HEK293 (cell line): ENCODE results near the gene GJD4.

ENCODE experiments used
- BCL11A ChIP-seq: fragments of 450-650 bp; formaldehyde crosslinking; IDR thresholded peaks from 2 replicates; pipeline ENCODE4 v1.5.1; 2016; ENCODE audit warnings: low read depth, missing biosample characterization, missing genetic modification characterization
- MEIS1 ChIP-seq: sonication (generic); formaldehyde crosslinking; IDR thresholded peaks from 2 replicates; pipeline ENCODE4 v1.8.1; 2022; ENCODE audit warnings: missing genetic modification reagents, mild to moderate bottlenecking, borderline replicate concordance
- OSR2 ChIP-seq: fragments of 450-650 bp; formaldehyde crosslinking; IDR thresholded peaks from 2 replicates; pipeline ENCODE4 v1.5.1; 2016; ENCODE audit warnings: missing biosample characterization, missing genetic modification characterization
- OVOL3 ChIP-seq: fragments of 450-650 bp; formaldehyde crosslinking; IDR thresholded peaks from 2 replicates; pipeline ENCODE4 v1.5.1; 2016; ENCODE audit warnings: missing biosample characterization, missing genetic modification characterization
- PRDM2 ChIP-seq: fragments of 450-650 bp; formaldehyde crosslinking; IDR thresholded peaks from 2 replicates; pipeline ENCODE4 v1.5.1; 2016; ENCODE audit warnings: missing biosample characterization, missing genetic modification characterization, borderline replicate concordance
- REST ChIP-seq: fragments of 450-650 bp; formaldehyde crosslinking; IDR thresholded peaks from 2 replicates; pipeline ENCODE4 v1.5.1; 2016; ENCODE audit warnings: missing biosample characterization, missing genetic modification characterization
- WT1 ChIP-seq: fragments of 450-650 bp; formaldehyde crosslinking; IDR thresholded peaks from 2 replicates; pipeline ENCODE4 v1.5.1; 2016; ENCODE audit warnings: missing biosample characterization, missing genetic modification characterization
- ZBTB17 ChIP-seq: fragments of 450-650 bp; formaldehyde crosslinking; IDR thresholded peaks from 2 replicates; pipeline ENCODE4 v1.5.1; 2016; ENCODE audit warnings: missing biosample characterization, missing genetic modification characterization
- ZBTB6 ChIP-seq: fragments of 450-650 bp; formaldehyde crosslinking; IDR thresholded peaks from 2 replicates; pipeline ENCODE4 v1.5.1; 2017; ENCODE audit warnings: missing biosample characterization, missing genetic modification characterization
- ZEB2 ChIP-seq: fragments of 450-650 bp; formaldehyde crosslinking; IDR thresholded peaks from 2 replicates; pipeline ENCODE4 v1.5.1; 2016; ENCODE audit warnings: missing biosample characterization, missing genetic modification characterization
- ZFP37 ChIP-seq: fragments of 450-650 bp; formaldehyde crosslinking; IDR thresholded peaks from 2 replicates; pipeline ENCODE4 v1.5.1; 2016; ENCODE audit warnings: missing biosample characterization, missing genetic modification characterization
- ZNF10 ChIP-seq: fragments of 450-650 bp; formaldehyde crosslinking; IDR thresholded peaks from 2 replicates; pipeline ENCODE4 v1.5.1; 2017; ENCODE audit warnings: missing biosample characterization, missing genetic modification characterization
- ZNF112 ChIP-seq: fragments of 450-650 bp; formaldehyde crosslinking; IDR thresholded peaks from 2 replicates; pipeline ENCODE4 v1.5.0; 2017; ENCODE audit warnings: missing biosample characterization, missing genetic modification characterization
- ZNF133 ChIP-seq: fragments of 450-650 bp; formaldehyde crosslinking; IDR thresholded peaks from 2 replicates; pipeline ENCODE4 v1.5.1; 2016; ENCODE audit warnings: missing biosample characterization, missing genetic modification characterization
- ZNF311 ChIP-seq: fragments of 450-650 bp; formaldehyde crosslinking; IDR thresholded peaks from 2 replicates; pipeline ENCODE4 v1.5.1; 2017; ENCODE audit warnings: missing biosample characterization, missing genetic modification characterization, borderline replicate concordance
- ZNF404 ChIP-seq: fragments of 450-650 bp; formaldehyde crosslinking; IDR thresholded peaks from 2 replicates; pipeline ENCODE4 v1.5.1; 2017; ENCODE audit warnings: missing biosample characterization, missing genetic modification characterization
- ZNF514 ChIP-seq: fragments of 450-650 bp; formaldehyde crosslinking; IDR thresholded peaks from 2 replicates; pipeline ENCODE4 v1.5.1; 2016; ENCODE audit warnings: missing biosample characterization, missing genetic modification characterization
- ZNF555 ChIP-seq: fragments of 450-650 bp; formaldehyde crosslinking; conservative IDR thresholded peaks from 2 replicates; pipeline ENCODE4 v1.5.1; 2017; ENCODE audit warnings: missing biosample characterization, mild to moderate bottlenecking, missing genetic modification characterization, inconsistent platforms
- ZNF600 ChIP-seq: fragments of 450-650 bp; formaldehyde crosslinking; IDR thresholded peaks from 2 replicates; pipeline ENCODE4 v1.5.1; 2016; ENCODE audit warnings: missing biosample characterization, missing genetic modification characterization
- ZNF677 ChIP-seq: fragments of 450-650 bp; IDR thresholded peaks from 2 replicates; pipeline ENCODE4 v1.5.0; 2018; ENCODE audit warnings: missing biosample characterization, mild to moderate bottlenecking, missing genetic modification characterization, moderate library complexity
- ZSCAN16 ChIP-seq: fragments of 450-650 bp; formaldehyde crosslinking; IDR thresholded peaks from 2 replicates; pipeline ENCODE4 v1.5.1; 2016; ENCODE audit warnings: missing biosample characterization, missing genetic modification characterization
- ZSCAN5A ChIP-seq: fragments of 450-650 bp; formaldehyde crosslinking; IDR thresholded peaks from 2 replicates; pipeline ENCODE4 v1.5.1; 2016; ENCODE audit warnings: missing biosample characterization, missing genetic modification characterization
- ZXDB ChIP-seq: fragments of 450-650 bp; formaldehyde crosslinking; IDR thresholded peaks from 2 replicates; pipeline ENCODE4 v1.5.1; 2016; ENCODE audit warnings: missing biosample characterization, missing genetic modification characterization
- TF ChIP-seq, protein P1 (sequence below): fragments of 450-650 bp; formaldehyde crosslinking; IDR thresholded peaks from 2 replicates; pipeline ENCODE4 v1.5.1; 2016; ENCODE audit warnings: missing biosample characterization, missing genetic modification characterization

The GJD4 gene

GRCh38 chr10:35635576-35635975 lies 30.4 kb downstream of the GJD4 start (continued):
- TF ChIP-seq ZNF112 (tag by site-specific recombination) (no peak), MEIS1 (CRISPR knock-in tag) (no peak), REST (tag by site-specific recombination) (no peak), ZEB2 (tag by site-specific recombination) (0 out of 2 replicates have a peak, but pooled peaks have one; percentile 26), ZSCAN16 (tag by site-specific recombination) (no peak), WT1 (tag by site-specific recombination) (no peak), PRDM2 (tag by site-specific recombination) (no peak), ZSCAN5A (no peak), ZNF677 (tag by site-specific recombination) (no peak), ZNF555 (tag by site-specific recombination) (no peak), ZNF514 (tag by site-specific recombination) (no peak), ZBTB6 (tag by site-specific recombination) (no peak), ZBTB17 (tag by site-specific recombination) (peak; percentile 60), ZNF311 (tag by site-specific recombination) (no peak), OVOL3 (no peak), ZNF404 (tag by site-specific recombination) (no peak), BCL11A (tag by site-specific recombination) (no peak), OSR2 (tag by site-specific recombination) (peak; percentile 49), ZNF600 (peak; percentile 40; the same call in 1 of the 2 replicates), ZNF10 (no peak), ZNF133 (tag by site-specific recombination) (no peak), ZXDB (tag by site-specific recombination) (0 out of 2 replicates have a peak, but pooled peaks have one; percentile 32), ZFP37 (tag by site-specific recombination) (0 out of 2 replicates have a peak, but pooled peaks have one; percentile 23)
- TF ChIP-seq, protein P1, sequence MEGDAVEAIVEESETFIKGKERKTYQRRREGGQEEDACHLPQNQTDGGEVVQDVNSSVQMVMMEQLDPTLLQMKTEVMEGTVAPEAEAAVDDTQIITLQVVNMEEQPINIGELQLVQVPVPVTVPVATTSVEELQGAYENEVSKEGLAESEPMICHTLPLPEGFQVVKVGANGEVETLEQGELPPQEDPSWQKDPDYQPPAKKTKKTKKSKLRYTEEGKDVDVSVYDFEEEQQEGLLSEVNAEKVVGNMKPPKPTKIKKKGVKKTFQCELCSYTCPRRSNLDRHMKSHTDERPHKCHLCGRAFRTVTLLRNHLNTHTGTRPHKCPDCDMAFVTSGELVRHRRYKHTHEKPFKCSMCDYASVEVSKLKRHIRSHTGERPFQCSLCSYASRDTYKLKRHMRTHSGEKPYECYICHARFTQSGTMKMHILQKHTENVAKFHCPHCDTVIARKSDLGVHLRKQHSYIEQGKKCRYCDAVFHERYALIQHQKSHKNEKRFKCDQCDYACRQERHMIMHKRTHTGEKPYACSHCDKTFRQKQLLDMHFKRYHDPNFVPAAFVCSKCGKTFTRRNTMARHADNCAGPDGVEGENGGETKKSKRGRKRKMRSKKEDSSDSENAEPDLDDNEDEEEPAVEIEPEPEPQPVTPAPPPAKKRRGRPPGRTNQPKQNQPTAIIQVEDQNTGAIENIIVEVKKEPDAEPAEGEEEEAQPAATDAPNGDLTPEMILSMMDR, result peak; percentile 52
